H4 (cell line): ENCODE results near the gene BCL11B. TPM values are rescaled to one million over a fixed set of nuclear protein-coding genes. Genes with fewer than 3 reads are reported as not detected.

Source experiments
- DNase-seq: peaks from one replicate; pipeline ENCODE4 v3.0.0-alpha.2; 2015; ENCODE audit warnings: low spot score
- total RNA-seq: library from RNA; depleted of rRNA; stranded (reverse); fragments of >200 nt; shearing (Covaris generic); gene quantifications from 2 replicates; pipeline ENCODE4 v1.2.3, GENCODE V29; 2014

BCL11B gene
- total RNA-seq, 1 experiment from 2014 or later: 1.4 TPM

- DNase-seq: no peak
Observed at GRCh38 chr14:99225436-99226203, 46.4 kb downstream of the BCL11B start.

- DNase-seq: no peak
Observed at GRCh38 chr14:99224948-99225347, 47.0 kb downstream of the BCL11B start.

GRCh38 chr14:99224116-99224910 is 47.7 kb downstream of the BCL11B start:
- DNase-seq: no peak

GRCh38 chr14:99221445-99221844 is 50.6 kb downstream of the BCL11B start:
- no peak for DNase-seq

- no peak for DNase-seq
Observed at GRCh38 chr14:99217066-99217955, 54.7 kb downstream of the BCL11B start.

- no peak for DNase-seq
Observed at GRCh38 chr14:99216191-99216590, 55.8 kb downstream of the BCL11B start.

- DNase-seq: peak; percentile 86
Observed at GRCh38 chr14:99215277-99215676, 56.7 kb downstream of the BCL11B start.

- DNase-seq: no peak
Observed at GRCh38 chr14:99214701-99215100, 57.3 kb downstream of the BCL11B start.

GRCh38 chr14:99213527-99213971 is 58.4 kb downstream of the BCL11B start:
- DNase-seq: no peak

- no peak for DNase-seq
Observed at GRCh38 chr14:99213101-99213500, 58.9 kb downstream of the BCL11B start.

- DNase-seq: no peak
Observed at GRCh38 chr14:99212646-99213045, 59.4 kb downstream of the BCL11B start.

GRCh38 chr14:99212199-99212598 is 59.8 kb downstream of the BCL11B start:
- no peak for DNase-seq

GRCh38 chr14:99211410-99211809 is 60.6 kb downstream of the BCL11B start:
- DNase-seq: no peak

GRCh38 chr14:99210333-99210732 is 61.7 kb downstream of the BCL11B start:
- no peak for DNase-seq

GRCh38 chr14:99209409-99209808 is 62.6 kb downstream of the BCL11B start:
- no peak for DNase-seq

- no peak for DNase-seq
Observed at GRCh38 chr14:99208318-99208717, 63.7 kb downstream of the BCL11B start.

GRCh38 chr14:99207456-99207855 is 64.5 kb downstream of the BCL11B start:
- DNase-seq: no peak

- no peak for DNase-seq
Observed at GRCh38 chr14:99206090-99206489, 65.9 kb downstream of the BCL11B start.

- no peak for DNase-seq
Observed at GRCh38 chr14:99205086-99205688, 66.8 kb downstream of the BCL11B start.

- no peak for DNase-seq
Observed at GRCh38 chr14:99203801-99204200, 68.2 kb downstream of the BCL11B start.

- DNase-seq: no peak
Observed at GRCh38 chr14:99203080-99203479, 68.9 kb downstream of the BCL11B start.

GRCh38 chr14:99202516-99202915 is 69.5 kb downstream of the BCL11B start:
- DNase-seq: no peak
